AG10803 (cell line): ENCODE measurements around the gene LILRB2.
"Not testable (repeated sequence)": the region's sequence is repeated elsewhere in the genome, so short reads cannot be mapped to it uniquely, and the experiment has no call there.

Source experiments
- DNase-seq: peaks from one replicate; pipeline ENCODE4 v3.0.0; 2010; ENCODE audit warnings: low read depth
- H3K4me3 ChIP-seq: 2 replicates; pipeline ENCODE4 v1.5.1; 2011; ENCODE audit warnings: mild to moderate bottlenecking, low read length, control low read depth
- TF ChIP-seq, protein P1 (sequence below): conservative IDR thresholded peaks from 2 replicates; pipeline ENCODE4 v1.5.1; 2011; ENCODE audit warnings: mild to moderate bottlenecking, low read length, control low read depth, inconsistent platforms

The LILRB2 gene

DNA sequence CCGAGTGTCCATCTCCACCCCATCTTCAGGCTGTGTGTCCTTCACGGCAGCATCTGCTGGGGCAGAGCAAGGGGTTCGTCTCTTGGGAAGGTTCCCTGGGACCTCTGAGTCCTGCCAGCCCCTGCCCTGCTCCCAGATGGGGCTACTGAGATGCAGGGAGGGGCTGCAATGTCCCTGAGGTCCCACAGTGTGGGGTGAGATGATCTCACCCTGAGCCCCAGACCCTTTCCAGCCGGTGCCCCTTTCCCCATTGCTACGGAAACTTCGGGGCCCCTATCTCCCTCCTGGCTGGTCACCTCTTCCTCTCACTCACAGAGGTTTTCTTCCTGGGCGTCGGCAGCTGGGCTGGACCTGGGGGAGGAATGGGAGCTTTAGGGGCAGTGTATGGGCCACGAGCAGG lies 5.0 kb downstream of the LILRB2 start:
- no peak for DNase-seq
- no peak overlapping the region for H3K4me3 ChIP-seq
- TF ChIP-seq, protein P1, sequence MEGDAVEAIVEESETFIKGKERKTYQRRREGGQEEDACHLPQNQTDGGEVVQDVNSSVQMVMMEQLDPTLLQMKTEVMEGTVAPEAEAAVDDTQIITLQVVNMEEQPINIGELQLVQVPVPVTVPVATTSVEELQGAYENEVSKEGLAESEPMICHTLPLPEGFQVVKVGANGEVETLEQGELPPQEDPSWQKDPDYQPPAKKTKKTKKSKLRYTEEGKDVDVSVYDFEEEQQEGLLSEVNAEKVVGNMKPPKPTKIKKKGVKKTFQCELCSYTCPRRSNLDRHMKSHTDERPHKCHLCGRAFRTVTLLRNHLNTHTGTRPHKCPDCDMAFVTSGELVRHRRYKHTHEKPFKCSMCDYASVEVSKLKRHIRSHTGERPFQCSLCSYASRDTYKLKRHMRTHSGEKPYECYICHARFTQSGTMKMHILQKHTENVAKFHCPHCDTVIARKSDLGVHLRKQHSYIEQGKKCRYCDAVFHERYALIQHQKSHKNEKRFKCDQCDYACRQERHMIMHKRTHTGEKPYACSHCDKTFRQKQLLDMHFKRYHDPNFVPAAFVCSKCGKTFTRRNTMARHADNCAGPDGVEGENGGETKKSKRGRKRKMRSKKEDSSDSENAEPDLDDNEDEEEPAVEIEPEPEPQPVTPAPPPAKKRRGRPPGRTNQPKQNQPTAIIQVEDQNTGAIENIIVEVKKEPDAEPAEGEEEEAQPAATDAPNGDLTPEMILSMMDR: no peak

DNA sequence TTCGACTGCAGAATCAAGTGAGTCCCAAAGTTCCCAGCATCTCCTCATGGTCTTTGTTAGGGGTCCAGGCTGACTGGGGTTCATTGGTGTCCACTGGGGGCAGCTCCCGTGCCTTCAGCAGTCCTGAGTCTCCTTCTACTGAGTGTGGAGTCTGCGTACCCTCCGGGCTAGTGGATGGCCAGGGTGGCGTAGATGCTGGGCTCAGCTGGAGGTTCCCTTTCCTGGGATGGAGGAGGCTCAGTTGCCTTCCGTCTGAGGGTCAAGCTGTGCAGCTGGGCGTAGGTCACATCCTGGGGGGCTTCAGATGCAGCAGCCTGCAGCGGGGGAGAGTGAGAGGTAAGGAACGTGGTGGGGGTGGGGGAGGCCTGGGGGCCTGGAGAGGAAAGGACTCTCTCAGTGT lies 6.4 kb downstream of the LILRB2 start:
- not testable (repeated sequence) for DNase-seq, H3K4me3 ChIP-seq

DNA sequence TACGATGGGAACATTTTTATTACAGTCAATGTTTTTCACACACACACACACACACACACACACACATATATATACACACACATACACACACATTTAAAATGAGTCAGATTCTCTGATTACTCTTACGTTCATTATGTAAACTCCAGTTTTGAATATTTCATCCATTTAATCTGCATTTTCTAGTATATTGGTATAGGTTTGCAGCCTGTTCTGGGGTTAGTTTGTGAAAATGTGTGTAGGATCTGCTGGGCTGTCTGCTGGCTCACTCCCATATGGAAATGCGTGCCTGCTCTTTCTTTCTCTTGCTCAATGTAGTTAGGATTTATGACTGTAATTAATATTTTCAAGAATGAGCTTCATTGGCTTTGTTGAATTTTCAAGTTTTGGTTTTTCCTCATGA lies 7.1 kb downstream of the LILRB2 start:
- TF ChIP-seq, protein P1: no peak
- DNase-seq: no peak

DNA sequence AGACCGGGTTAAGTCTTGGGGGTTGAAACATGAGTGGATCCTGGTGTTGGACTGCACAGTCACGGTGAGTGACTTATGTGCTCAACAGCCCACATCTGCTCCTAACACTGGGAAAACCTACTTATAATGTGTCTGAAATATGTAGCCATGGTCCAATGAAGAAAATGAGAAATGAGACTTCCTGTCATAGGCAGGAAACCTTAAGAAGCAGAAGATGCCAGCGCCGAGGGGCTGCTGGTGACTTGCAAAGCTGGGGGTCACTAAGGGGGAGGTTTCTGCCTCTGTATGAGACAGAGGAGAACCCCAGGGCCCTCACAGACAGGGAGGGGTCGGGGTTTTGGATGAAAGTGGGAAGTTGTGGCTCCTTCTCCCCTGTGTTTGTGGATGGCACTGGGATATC lies 8.7 kb downstream of the LILRB2 start:
- H3K4me3 ChIP-seq, DNase-seq: not testable (repeated sequence)

More for the DNA sequence above, 7.1 kb downstream of the LILRB2 start:
- no peak overlapping the region for H3K4me3 ChIP-seq

GRCh38 chr19:54271587-54271986 lies 9.3 kb downstream of the LILRB2 start:
- not testable (repeated sequence) for DNase-seq, H3K4me3 ChIP-seq

DNA sequence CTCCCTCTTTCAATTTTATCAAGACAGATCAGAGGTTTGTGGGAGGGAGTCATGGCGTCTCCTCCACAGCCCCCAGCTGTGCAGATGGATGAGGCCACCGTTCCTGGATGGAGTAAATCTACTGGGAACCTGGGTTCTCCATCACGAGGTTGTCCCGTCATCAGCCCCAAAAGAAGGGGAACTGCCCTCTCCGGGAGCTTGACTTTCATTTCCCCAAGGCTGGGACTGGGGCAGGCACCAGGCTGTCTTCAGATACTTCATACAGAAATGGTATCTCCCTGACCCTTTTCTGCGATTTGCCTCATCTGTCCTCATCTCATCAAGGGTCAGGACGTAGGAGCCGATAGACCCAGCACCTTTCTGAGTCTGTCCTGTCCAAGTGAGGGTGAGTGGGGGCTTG lies 9.8 kb downstream of the LILRB2 start:
- H3K4me3 ChIP-seq: no peak overlapping the region

GRCh38 chr19:54268936-54269335 lies 12.0 kb downstream of the LILRB2 start:
- TF ChIP-seq, protein P1: no peak
- no peak for DNase-seq
- no peak overlapping the region for H3K4me3 ChIP-seq

More for the DNA sequence above, 9.8 kb downstream of the LILRB2 start:
- DNase-seq: no peak
- TF ChIP-seq, protein P1: no peak

GRCh38 chr19:54266133-54266532 lies 14.8 kb downstream of the LILRB2 start:
- H3K4me3 ChIP-seq: no peak overlapping the region
- peak; percentile 46 for DNase-seq
- TF ChIP-seq, protein P1: peak; percentile 60

- no peak for DNase-seq
- no peak overlapping the region for H3K4me3 ChIP-seq
- TF ChIP-seq, protein P1: no peak
Observed at GRCh38 chr19:54262470-54262869, 18.4 kb downstream of the LILRB2 start.
